GM20000 (cell line): ENCODE measurements around the gene RDH8.

ENCODE experiments used
- DNase-seq: peaks from one replicate; pipeline ENCODE4 v3.0.0; 2012; ENCODE audit warnings: low spot score
- CTCF ChIP-seq: IDR thresholded peaks from 2 replicates; pipeline ENCODE4 v1.5.1; 2012; ENCODE audit warnings: mild to moderate bottlenecking, control low read depth; ENCODE audit errors: extremely low read depth, missing control alignments

RDH8 gene

GRCh38 chr19:10013316-10013715 lies at the start of gene RDH8:
TSS of gene RDH8 (plus strand) at chr19:10013483. CDS start at chr19:10013498, 15 bp downstream.
- DNase-seq: no peak
- no peak for TF ChIP-seq CTCF

- no peak for DNase-seq
- no peak for TF ChIP-seq CTCF
Observed at GRCh38 chr19:9966024-9966423, 47.3 kb upstream of the RDH8 start.

GRCh38 chr19:9966448-9966847 lies 46.8 kb upstream of the RDH8 start:
- no peak for TF ChIP-seq CTCF

GRCh38 chr19:9967326-9967725 lies 46.0 kb upstream of the RDH8 start:
- no peak for DNase-seq
- TF ChIP-seq CTCF: no peak

More at GRCh38 chr19:9966448-9966847, 46.8 kb upstream of the RDH8 start:
- DNase-seq: no peak

GRCh38 chr19:9968820-9969687 lies 44.2 kb upstream of the RDH8 start:
- DNase-seq: no peak
- TF ChIP-seq CTCF: no peak

- no peak for DNase-seq
- TF ChIP-seq CTCF: no peak
Observed at GRCh38 chr19:9969688-9969975, 43.7 kb upstream of the RDH8 start.

GRCh38 chr19:9970481-9970880 lies 42.8 kb upstream of the RDH8 start:
- DNase-seq: no peak
- no peak for TF ChIP-seq CTCF
